NCI-H2227 (cell line): Measurements from ENCODE around the gene ZNF277.

Experiments
- DNase-seq: peaks from one replicate; lab custom pipeline; 2025; ENCODE audit not compliant: unreplicated experiment; lab: John Stamatoyannopoulos, UW

Gene ZNF277, protein sequence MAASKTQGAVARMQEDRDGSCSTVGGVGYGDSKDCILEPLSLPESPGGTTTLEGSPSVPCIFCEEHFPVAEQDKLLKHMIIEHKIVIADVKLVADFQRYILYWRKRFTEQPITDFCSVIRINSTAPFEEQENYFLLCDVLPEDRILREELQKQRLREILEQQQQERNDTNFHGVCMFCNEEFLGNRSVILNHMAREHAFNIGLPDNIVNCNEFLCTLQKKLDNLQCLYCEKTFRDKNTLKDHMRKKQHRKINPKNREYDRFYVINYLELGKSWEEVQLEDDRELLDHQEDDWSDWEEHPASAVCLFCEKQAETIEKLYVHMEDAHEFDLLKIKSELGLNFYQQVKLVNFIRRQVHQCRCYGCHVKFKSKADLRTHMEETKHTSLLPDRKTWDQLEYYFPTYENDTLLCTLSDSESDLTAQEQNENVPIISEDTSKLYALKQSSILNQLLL

DNA sequence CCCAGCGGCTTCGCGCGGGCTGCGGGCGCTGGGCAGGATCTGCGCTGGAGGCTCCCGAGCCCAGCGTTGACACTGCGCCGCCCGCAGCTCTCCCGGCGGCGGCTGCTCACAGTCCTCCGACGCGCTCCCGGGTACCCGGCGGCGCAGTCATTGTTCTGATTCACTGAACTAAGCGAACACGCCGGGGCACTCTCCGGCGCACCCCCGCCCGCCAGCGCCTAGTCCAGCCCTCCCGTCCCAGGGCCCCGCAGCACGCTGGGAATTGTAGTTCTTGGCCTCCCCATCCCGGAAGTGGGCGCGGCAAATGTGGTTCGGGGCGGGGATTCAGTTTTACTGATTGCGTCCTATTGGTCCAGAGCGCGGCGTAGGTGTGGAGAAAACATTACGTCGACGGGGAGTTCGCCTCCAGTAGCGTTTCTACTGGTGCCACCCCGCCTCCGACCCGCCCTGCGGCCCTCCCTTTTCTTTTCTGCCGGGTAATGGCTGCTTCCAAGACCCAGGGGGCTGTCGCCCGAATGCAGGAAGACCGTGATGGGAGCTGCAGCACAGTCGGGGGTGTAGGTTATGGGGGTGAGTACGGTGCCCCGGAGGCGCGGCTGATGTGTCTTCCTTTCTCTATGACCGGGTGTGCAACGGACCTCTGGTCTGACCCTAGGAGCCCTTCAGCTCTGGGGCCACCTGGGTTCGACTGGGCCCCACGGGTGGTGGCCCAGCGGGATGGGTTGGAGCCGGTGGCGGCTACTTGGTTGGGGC, at the start of gene ZNF277, which contains the start of gene DOCK4:
Gene ZNF277, plus strand, starts transcription at position 458 of the 753 bp plus-strand sequence. Its CDS starts 22 bp downstream, at position 480.
Gene DOCK4, minus strand, starts transcription at position 162 of the 753 bp plus-strand sequence. CDS start 261 bp downstream, outside the sequence.
- peak; percentile 100 for DNase-seq

DNA sequence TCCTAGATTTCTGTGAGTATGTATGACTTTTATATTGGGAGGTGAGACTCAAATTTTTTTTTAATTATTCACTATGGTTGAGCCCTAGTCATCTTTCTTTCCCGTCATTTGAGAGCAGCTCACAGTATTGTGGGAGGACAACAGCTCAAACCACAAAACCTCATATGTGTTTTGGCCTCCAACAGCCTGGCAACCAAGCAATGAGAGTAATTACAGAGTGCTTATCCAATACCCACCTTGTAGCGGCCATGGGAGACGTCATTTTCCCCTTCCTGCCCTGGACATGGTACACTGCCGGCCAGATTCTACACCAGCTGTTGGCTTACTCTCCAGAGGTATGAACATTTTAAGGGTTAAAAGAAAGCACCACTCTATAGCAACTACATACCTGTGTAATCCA, 49.4 kb upstream of the ZNF277 start:
- peak; percentile 15 for DNase-seq

DNA sequence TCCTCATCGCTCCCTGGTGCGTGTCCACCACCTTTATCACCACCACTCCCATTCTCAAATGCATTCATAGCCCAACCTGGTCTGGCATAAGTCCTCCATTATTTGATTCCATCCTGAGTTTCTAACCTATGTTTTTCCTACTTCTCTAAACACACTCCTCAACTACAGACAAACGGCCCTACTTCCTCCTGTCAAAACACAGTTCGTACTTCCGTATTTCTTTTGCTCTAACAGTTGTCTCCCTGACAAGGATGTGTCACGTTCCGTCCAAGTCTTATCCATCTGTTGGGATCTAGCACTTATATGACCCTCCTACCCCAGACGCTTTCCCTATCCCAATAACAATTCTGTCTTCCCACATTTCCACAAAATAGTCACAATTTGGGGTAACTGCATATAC, 47.1 kb upstream of the ZNF277 start:
- no peak for DNase-seq

DNA sequence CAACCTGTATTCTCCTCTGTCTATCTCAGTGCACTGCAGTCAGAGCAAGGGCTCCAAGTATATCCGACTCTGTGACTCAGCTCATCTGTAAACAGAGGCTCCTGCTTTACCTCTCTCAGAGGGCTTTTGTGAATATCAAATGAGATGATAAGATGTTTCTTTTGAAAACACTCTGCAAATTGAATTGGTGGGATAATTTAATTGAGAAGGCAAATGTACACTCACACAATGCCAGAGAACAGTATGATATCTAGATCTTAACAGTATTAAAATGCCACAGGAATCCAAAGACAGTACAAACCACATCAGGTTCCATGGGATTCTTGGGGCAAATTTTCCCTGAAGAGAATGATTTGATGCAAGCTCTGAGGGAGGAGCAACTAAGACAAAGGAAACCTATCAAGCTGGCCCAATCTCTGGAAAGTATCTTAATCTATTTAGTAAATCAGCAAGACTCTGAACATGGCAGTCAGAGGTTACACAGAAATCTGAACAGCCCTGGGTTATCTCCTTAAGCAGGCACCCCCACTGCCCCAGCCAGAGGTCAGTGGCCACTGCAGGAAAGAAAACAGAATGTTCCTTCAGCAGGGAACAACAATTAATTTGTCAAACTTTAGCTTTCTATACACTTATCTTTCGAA, 46.2 kb upstream of the ZNF277 start:
- no peak for DNase-seq

DNA sequence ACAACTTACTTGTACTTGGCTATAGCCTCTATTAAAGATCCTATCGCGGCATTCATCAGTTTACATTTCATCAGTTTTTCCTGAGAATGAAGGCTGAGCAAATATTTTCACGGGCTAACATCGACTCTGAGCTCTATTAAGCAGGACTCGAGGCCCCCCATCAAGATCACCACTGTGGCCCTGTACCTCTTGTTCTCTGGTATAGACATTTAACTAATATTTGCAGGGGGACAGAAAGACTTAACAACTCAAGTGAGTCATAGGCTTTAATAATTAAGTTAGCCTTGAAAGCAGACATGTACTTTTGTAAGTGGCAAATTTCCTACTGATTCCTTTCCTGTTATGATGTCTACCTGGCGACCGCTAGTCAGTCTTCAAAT, 45.7 kb upstream of the ZNF277 start:
- no peak for DNase-seq

DNA sequence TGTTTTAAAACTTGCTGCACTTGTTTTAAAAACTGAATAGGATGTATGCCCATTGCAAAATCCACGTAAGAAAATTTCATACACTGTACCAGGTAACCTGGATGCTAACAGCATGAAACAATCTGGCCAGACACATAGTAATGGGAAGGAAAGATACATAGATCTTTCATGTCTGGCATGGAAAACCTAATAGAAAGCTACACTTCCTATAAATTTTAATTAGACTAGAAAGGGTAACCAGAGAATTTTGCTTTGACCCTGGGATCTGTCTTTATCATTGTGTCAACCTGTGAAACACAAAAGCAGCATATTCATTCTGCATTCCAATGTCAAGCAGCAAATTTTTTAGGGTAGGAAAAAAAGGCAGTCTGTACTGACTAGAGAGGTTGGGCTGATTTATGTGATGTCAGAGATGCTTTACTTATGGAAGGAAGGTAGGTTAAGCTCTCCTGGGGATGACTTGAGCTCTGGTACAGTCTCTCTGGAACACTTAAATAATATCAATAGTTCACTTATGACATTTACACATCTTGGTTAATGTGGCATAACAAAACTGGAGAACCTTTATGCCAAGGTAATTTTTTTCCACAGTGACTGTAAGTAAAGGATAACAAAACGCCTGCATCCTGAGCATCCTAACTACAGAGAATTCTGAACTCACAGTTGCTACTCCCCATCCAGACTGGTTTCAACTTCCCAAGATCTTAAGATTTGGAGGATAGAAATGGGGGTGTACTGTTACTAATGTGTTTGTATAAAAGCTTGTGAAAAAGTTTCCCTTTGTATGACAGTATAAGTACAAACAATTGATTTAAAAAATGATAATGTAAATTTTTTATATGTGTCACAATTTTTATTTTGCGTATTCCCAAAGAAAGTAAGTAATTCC, 45.0 kb upstream of the ZNF277 start:
- DNase-seq: no peak

DNA sequence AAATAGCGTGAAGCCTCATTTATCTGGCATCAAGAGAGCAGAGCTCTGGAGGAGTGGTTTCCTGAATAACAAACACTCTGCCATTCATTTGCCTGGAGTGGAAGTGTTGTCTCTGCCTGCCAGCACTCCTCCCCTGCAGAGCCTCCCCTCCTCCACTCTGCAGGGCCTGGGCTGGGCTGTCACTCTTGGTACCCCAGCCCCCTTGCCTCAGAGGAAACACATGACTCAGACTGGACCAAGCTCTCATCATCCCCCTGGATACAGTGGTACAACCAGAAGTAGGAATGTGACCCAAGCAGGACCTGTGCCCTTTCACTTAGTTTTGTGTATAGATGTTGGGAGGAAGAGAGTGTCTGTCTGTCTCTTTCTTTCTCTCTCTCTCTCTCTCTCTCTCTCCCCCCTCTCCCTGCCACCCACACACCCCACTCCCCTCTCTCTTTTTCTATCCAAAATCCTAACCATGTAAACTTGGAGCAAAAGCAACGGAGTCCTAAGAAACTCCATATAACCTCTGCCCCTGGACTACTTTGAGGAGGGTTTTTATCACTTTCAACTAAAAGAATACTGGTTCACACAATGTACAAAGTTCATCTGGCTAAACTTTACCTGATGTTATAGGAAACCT, 44.2 kb upstream of the ZNF277 start:
- DNase-seq: peak; percentile 78

DNA sequence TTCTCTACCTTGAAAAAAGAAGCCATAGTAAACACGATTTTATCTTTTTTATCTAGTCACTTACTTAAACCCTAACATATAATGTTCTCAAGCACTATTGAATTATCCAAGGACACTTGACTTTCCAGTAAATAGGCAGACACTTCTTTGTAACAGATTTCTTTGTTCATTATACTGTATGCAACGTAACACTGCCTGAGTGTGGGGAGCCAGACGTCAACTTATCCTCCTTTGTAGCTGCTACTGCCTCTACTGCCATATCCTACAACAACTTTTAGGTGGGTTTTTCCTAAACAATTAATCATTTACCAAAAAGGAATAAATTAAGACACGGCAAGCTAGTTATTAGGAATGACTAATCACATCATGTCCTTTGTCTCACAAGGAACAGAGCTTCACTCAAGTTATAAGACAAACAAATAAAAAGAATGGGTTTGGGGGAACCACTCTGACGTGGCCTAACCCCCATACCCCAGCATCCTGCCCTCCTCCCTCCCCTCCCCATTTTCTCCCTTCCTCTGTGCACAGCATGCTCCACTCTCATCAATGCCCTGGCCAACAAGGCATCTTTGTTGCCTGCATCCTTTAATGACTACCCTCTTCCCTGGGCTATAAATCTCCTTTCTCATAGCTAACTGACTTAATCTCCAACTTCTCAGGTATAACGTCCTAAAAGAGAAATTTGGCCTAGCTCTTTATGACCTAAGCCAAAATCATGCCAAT, 43.5 kb upstream of the ZNF277 start:
- DNase-seq: peak; percentile 29

DNA sequence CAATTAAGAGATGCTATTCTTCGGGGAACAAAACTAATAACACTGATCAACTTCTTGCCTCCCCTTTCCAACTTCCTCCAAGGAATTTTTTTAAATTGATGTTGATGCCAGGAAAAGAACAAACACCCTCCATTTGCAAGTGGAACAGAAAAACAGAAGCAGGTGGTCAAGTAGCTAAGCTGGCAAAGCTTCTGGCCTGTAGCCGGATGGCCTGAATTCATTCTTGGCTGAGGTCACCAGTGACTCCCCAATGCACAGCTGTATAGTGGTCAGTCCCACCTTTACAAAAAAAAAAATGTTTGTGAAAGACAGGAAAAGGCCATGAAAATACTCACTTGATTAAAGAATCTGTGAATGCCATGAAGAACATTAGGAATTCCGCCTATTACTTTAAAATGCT, 39.3 kb upstream of the ZNF277 start:
- no peak for DNase-seq

DNA sequence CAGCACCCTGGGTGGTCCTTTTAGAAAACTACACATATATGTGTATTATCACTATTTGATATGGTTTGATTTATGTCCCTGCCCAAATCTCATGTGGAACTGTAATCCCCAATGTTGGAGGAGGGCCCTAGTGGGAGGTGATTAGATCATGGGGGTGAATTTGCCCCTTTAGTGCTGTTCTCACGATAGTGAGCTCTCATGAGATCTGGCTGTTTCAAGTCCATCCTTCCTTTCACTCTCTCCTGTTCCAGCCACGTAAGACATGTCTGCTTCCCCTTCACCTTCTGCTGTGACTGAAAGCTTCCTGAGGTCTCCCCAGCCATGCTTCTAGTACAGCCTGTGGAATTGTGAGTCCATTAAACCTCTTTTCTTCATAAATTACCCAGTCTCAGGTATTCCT, 37.6 kb upstream of the ZNF277 start:
- no peak for DNase-seq

DNA sequence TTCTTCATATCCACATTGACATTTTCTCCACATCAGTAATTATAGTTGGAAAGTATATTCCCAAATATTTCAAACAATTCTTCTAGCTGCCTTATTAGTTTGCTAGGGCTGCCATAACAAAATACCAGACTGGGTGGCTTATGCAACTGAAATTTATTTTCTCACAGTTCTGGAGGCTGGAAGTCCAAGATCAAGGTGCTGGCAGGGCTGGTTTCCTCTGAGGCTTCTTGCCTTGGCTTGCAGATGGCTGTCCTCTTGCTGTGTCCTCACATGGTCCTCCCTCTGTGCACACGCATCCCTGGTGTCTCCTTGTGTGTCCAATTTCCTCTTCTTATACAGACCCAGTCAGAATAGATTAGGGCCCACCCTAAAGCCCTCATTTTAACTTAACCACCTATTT, 34.8 kb upstream of the ZNF277 start:
- DNase-seq: no peak

DNA sequence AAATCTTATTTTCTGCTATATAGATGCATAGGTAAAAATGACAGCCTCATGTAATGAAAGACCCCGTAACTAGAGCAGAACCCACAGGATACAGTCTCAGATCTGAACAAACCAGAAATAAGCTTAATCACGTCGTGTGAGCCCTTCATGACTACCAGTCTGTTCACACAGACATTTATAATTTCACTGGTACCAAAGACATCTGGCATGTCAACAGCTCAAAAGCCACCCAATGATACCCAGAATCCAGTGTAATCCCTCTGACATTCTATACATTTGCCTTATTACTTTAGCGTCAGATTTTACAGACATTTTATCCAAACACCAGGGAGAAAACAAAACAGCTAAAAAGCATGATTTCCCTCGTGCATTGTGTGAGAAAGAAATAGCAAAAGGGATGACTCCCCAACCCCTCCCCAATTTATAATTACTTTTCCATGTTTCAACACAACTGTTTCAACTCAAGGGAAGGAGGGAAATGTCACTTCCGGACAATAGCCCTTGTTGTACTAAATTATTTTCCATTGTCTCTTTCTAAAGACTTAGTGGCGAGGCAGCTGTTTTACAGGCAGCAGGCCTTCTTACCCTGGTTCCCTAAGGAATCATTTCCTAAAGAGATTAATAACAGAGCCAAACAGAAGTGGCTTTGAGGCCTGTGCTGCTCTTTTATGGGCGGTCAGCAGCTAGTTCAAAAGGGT, 33.5 kb upstream of the ZNF277 start:
- DNase-seq: peak; percentile 37

DNA sequence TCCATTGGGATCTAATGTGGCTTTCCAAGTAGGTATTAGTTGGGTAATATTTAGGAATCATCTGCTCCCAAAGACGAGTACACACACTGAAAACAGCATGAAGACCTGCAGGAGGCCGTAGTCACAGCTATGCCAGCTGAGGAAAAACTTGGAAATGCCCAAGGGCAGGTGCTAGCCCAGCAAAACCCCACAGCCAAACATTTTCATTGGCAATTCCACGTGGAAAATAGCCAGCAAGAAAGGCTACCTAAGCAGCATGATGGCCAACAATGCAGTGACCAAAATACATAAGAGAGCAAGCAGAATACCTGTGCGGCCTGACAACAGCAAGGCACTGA, 33.0 kb upstream of the ZNF277 start:
- no peak for DNase-seq

DNA sequence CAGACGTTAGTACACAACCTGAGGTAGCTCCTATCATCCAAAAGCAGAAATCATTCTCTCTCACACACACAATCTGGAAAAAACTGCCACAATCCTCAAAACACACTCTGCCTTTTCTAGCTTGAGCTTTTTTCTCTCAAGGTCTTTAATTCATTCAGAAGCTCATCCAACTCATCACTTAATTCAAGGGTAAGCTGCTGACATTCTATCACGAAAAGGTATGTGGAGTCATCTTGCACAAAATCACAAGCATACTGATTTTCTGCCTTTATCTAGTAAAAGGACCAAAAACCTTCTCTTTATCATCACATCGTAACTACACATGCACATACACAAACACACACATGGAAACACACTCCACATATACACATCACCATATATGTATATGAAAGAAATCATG, 32.3 kb upstream of the ZNF277 start:
- DNase-seq: no peak

DNA sequence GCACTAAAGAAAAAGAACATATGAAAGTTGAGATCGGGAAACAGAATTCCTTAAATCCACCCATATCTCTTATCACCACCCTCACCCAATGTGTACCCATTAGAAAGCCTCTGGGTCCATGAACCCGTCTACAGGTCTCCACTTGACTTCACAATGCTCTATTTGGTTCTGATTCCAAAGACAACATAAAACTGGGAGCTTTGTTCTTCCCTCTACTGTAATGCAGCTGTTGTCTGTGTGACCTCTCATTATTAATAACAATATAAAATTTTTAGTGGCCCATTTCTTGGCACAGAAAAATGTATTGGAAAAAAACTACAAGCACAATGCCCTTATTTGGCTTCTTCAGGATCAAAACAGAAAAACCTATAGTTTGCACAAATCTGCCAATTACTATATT, 30.3 kb upstream of the ZNF277 start:
- DNase-seq: no peak

DNA sequence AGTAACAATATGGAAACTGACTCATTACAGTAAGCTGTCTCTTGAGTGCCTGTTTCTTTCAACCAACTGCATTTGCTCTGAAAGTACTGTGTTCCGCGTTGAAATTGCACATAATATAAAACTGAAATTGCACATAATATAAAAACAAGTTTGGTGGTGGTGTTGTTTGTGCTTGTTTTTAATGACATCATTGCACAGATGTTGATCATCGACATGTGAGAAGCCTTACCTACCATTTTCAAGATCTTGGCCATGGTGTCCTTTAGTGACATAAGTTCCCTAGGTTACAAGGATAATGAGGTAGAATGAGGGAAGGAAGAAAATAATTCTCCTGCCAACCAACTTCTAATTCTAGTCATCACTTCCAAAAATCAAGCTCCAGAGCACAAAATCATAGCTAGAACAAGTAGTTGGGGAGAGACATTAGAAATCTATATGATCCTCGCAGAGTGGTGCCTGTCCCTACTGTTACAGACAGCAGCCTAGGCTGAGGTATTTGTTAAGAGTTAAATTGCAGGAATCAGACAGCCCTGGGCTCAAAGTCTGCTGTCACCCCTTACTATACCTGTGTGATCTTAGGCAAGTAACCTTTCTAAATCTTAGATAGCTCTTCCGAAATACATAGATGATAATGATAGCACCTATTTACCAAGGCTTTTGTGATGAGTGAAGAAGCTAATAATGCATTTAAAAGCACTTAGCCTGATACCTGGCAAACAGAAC, 29.6 kb upstream of the ZNF277 start:
- no peak for DNase-seq

DNA sequence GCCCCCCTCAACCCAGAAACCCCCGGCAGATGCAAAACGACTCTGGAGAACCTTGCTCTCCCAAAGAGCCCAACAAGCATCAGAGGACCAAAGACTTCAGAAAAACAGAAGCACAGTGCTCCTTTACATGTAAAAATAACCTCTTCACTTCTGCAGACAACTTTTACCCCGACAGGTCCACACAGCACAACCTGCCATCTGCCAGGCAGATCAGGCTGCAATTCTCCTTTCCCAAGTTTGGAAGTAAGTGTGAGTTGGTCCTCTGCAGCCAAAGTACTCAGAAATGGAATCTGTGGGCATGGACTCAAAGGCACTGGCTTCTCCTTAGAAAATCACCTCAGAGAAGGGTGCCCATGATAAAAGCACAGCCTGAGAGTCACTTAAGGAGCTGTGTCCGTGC, 26.3 kb upstream of the ZNF277 start:
- DNase-seq: no peak

DNA sequence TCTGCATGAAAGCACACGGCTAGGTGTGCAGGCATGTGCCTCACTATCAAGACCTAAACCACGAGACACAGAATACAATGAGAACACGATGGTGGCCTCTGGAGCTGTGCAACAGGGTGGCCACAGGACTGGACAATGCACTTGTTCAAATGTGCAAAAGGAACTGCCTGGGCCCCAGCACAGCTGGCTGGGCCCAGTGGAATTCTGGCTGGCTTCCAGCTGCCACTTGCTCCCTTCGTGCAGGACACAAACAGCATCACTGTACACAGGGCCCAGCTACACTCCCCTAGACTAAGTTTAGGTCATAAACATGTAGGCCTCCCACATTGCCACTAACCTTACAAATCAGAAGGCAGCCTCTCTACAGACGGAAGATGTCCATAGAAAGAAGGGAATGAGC, 23.7 kb upstream of the ZNF277 start:
- DNase-seq: no peak

DNA sequence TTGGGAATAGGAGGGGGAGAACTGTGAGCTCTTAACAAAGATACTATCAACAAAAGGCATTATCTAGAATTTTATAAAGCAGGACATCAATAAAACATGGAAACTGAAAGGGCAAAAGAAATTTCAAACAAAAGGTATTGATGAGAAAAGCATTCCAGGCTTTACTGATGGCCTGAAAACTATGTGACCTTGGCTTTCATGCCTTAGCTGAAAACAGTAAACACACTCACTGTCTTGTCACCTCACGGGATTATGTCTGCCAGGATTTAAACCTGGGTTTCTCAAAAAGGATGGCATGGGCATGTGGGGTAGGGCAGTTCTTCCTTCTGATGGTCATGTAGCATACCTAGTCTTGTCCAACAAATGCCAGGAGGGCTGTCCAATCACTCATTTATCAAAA, 23.2 kb upstream of the ZNF277 start:
- DNase-seq: no peak
